Testis (tissue), 2 donors: Measurements from ENCODE around the gene NUP188.

ENCODE experiments used
- CTCF ChIP-seq, 3 experiments: fragments of 450-650 bp in 2 of 3; fragments of 200-600 bp in 1 of 3; sonication (generic) in 1 of 3; IDR thresholded peaks; one replicate each; pipeline ENCODE4 v1.5.1; 2016 to 2019; ENCODE audit warnings: antibody characterized with exemption in 3 of 3, mild to moderate bottlenecking in 2 of 3, moderate library complexity in 1 of 3
- POLR2A ChIP-seq: fragments of 450-650 bp; IDR thresholded peaks from one replicate; pipeline ENCODE4 v1.6.1; 2017; ENCODE audit warnings: antibody characterized with exemption, mild to moderate bottlenecking, moderate library complexity

GRCh38 chr9:128898382-128898781, 49.1 kb upstream of the NUP188 start:
- TF ChIP-seq POLR2A (no peak), CTCF (IDR thresholded peaks at IDR 0.05) (no peak)
